T-helper 17 cell (primary cell): ENCODE measurements around the gene HGFAC. TPM values are rescaled to one million over a fixed set of nuclear protein-coding genes. Genes with fewer than 3 reads are reported as not detected.

Source experiments
- ATAC-seq: fragments of 150-1000 bp; cut with Tn5 transposase; 2 replicates; pipeline ENCODE4 v1.10.0; 2021; ENCODE audit warnings: mild to moderate bottlenecking, moderate library complexity
- DNase-seq, 3 donors: peaks; one replicate each; pipeline versions ENCODE4 v3.0.0 to v3.0.0-alpha.2; 2020 to 2021
- H3K9me3 ChIP-seq: one replicate; pipeline ENCODE4 v1.7.0; 2013; ENCODE audit warnings: low read length, mild to moderate bottlenecking; ENCODE audit not compliant: control insufficient read depth, poor library complexity, severe bottlenecking
- H3K27ac Mint-ChIP-seq: one replicate; pipeline ENCODE4 v1.8.0; 2022; ENCODE audit warnings: mild to moderate bottlenecking, moderate library complexity, mixed read lengths
- H3K27me3 Mint-ChIP-seq: one replicate; pipeline ENCODE4 v1.8.0; 2022; ENCODE audit warnings: mixed read lengths
- H3K36me3 Mint-ChIP-seq: one replicate; pipeline ENCODE4 v1.8.0; 2022; ENCODE audit warnings: low read depth, mixed read lengths
- H3K4me1 Mint-ChIP-seq: one replicate; pipeline ENCODE4 v1.8.0; 2022; ENCODE audit warnings: mild to moderate bottlenecking, mixed read lengths
- H3K4me3 Mint-ChIP-seq: one replicate; pipeline ENCODE4 v1.8.0; 2022; ENCODE audit warnings: mild to moderate bottlenecking, moderate library complexity, mixed read lengths
- total RNA-seq, 4 donors: library from RNA in 2 of 4; stranded (reverse) in 2 of 4; gene quantifications; one replicate each; pipeline ENCODE4 v1.2.3 and lab custom pipeline; 2022 to 2026

HGFAC gene
- total RNA-seq, 2 donors from 2014 or later, result not detected

- DNase-seq, result no peak
- H3K4me3 Mint-ChIP-seq, result no peak overlapping the region
- H3K27me3 Mint-ChIP-seq, result no peaks in the 10 kb centered on the region
- peaks cover 5% of the 10 kb centered on the region for H3K4me1 Mint-ChIP-seq
- ATAC-seq, result no peak
- H3K27ac Mint-ChIP-seq, result peak overlapping the region; percentile 37
- no peaks in the 10 kb centered on the region for H3K9me3 ChIP-seq
- no peaks in the 10 kb centered on the region for H3K36me3 Mint-ChIP-seq
Measured at GRCh38 chr4:3423406-3423805, 18.4 kb upstream of the HGFAC start.

GRCh38 chr4:3423952-3424351, 17.8 kb upstream of the HGFAC start:
- peaks cover 5% of the 10 kb centered on the region for H3K4me1 Mint-ChIP-seq
- H3K27me3 Mint-ChIP-seq, result no peaks in the 10 kb centered on the region
- no peaks in the 10 kb centered on the region for H3K36me3 Mint-ChIP-seq
- no peak for ATAC-seq
- H3K27ac Mint-ChIP-seq, result no peak overlapping the region
- DNase-seq, result no peak
- H3K4me3 Mint-ChIP-seq, result no peak overlapping the region
- no peaks in the 10 kb centered on the region for H3K9me3 ChIP-seq

GRCh38 chr4:3424522-3425095, 17.2 kb upstream of the HGFAC start:
- Mint-ChIP-seq H3K4me3 (no peak overlapping the region), H3K27me3 (no peaks in the 10 kb centered on the region), H3K27ac (no peak overlapping the region), H3K4me1 (peaks cover 5% of the 10 kb centered on the region), H3K36me3 (no peaks in the 10 kb centered on the region)
- ATAC-seq (no peak), DNase-seq (no peak)
- no peaks in the 10 kb centered on the region for H3K9me3 ChIP-seq

- H3K4me1 Mint-ChIP-seq, result peaks cover 5% of the 10 kb centered on the region
- no peaks in the 10 kb centered on the region for H3K9me3 ChIP-seq
- H3K27ac Mint-ChIP-seq, result no peak overlapping the region
- H3K36me3 Mint-ChIP-seq, result no peaks in the 10 kb centered on the region
- ATAC-seq, result no peak
- no peaks in the 10 kb centered on the region for H3K27me3 Mint-ChIP-seq
- no peak overlapping the region for H3K4me3 Mint-ChIP-seq
- no peak for DNase-seq
Measured at GRCh38 chr4:3426465-3427133, 15.2 kb upstream of the HGFAC start.

- DNase-seq (no peak), ATAC-seq (no peak)
- no peaks in the 10 kb centered on the region for H3K9me3 ChIP-seq
- H3K27ac Mint-ChIP-seq, result no peak overlapping the region
- H3K4me3 Mint-ChIP-seq, result no peak overlapping the region
- no peaks in the 10 kb centered on the region for H3K36me3 Mint-ChIP-seq
- H3K27me3 Mint-ChIP-seq, result no peaks in the 10 kb centered on the region
- H3K4me1 Mint-ChIP-seq, result peaks cover 5% of the 10 kb centered on the region
Measured at GRCh38 chr4:3427134-3427476, 14.7 kb upstream of the HGFAC start.

- Mint-ChIP-seq H3K27ac (no peak overlapping the region), H3K4me1 (peaks cover 5% of the 10 kb centered on the region), H3K36me3 (no peaks in the 10 kb centered on the region), H3K4me3 (no peak overlapping the region), H3K27me3 (no peaks in the 10 kb centered on the region)
- no peak for DNase-seq
- ATAC-seq, result no peak
- no peaks in the 10 kb centered on the region for H3K9me3 ChIP-seq
Measured at GRCh38 chr4:3427706-3428446, 13.9 kb upstream of the HGFAC start.

- no peak overlapping the region for H3K27ac Mint-ChIP-seq
- H3K36me3 Mint-ChIP-seq, result no peaks in the 10 kb centered on the region
- no peak overlapping the region for H3K4me3 Mint-ChIP-seq
- no peaks in the 10 kb centered on the region for H3K9me3 ChIP-seq
- H3K27me3 Mint-ChIP-seq, result no peaks in the 10 kb centered on the region
- peaks cover 3% of the 10 kb centered on the region for H3K4me1 Mint-ChIP-seq
- ATAC-seq (no peak), DNase-seq (no peak)
Measured at GRCh38 chr4:3429651-3430050, 12.1 kb upstream of the HGFAC start.

GRCh38 chr4:3430524-3430923, 11.2 kb upstream of the HGFAC start:
- DNase-seq (no peak), ATAC-seq (no peak)
- H3K4me3 Mint-ChIP-seq, result no peak overlapping the region
- no peaks in the 10 kb centered on the region for H3K9me3 ChIP-seq
- no peaks in the 10 kb centered on the region for H3K36me3 Mint-ChIP-seq
- no peaks in the 10 kb centered on the region for H3K27me3 Mint-ChIP-seq
- peaks cover 3% of the 10 kb centered on the region for H3K4me1 Mint-ChIP-seq
- no peak overlapping the region for H3K27ac Mint-ChIP-seq

GRCh38 chr4:3431446-3431993, 10.2 kb upstream of the HGFAC start:
- Mint-ChIP-seq H3K27ac (no peak overlapping the region), H3K36me3 (no peaks in the 10 kb centered on the region), H3K27me3 (no peaks in the 10 kb centered on the region), H3K4me1 (peaks cover 3% of the 10 kb centered on the region), H3K4me3 (no peak overlapping the region)
- DNase-seq (no peak), ATAC-seq (no peak)
- H3K9me3 ChIP-seq, result no peaks in the 10 kb centered on the region

- H3K27ac Mint-ChIP-seq, result no peak overlapping the region
- no peaks in the 10 kb centered on the region for H3K27me3 Mint-ChIP-seq
- H3K36me3 Mint-ChIP-seq, result no peaks in the 10 kb centered on the region
- DNase-seq, result no peak
- no peak overlapping the region for H3K4me3 Mint-ChIP-seq
- H3K9me3 ChIP-seq, result no peaks in the 10 kb centered on the region
- ATAC-seq, result no peak
- peaks cover 3% of the 10 kb centered on the region for H3K4me1 Mint-ChIP-seq
Measured at GRCh38 chr4:3432381-3432790, 9.4 kb upstream of the HGFAC start.

- Mint-ChIP-seq H3K4me1 (no peaks in the 10 kb centered on the region), H3K27ac (no peak overlapping the region), H3K27me3 (no peaks in the 10 kb centered on the region), H3K4me3 (no peak overlapping the region), H3K36me3 (no peaks in the 10 kb centered on the region)
- ATAC-seq, result no peak
- no peaks in the 10 kb centered on the region for H3K9me3 ChIP-seq
- DNase-seq, result no peak
Measured at GRCh38 chr4:3433138-3433869, 8.5 kb upstream of the HGFAC start.

- no peak overlapping the region for H3K4me3 Mint-ChIP-seq
- peaks cover 2% of the 10 kb centered on the region for H3K4me1 Mint-ChIP-seq
- no peak overlapping the region for H3K27ac Mint-ChIP-seq
- H3K9me3 ChIP-seq, result no peaks in the 10 kb centered on the region
- DNase-seq (no peak), ATAC-seq (no peak)
- H3K36me3 Mint-ChIP-seq, result no peaks in the 10 kb centered on the region
- H3K27me3 Mint-ChIP-seq, result no peaks in the 10 kb centered on the region
Measured at GRCh38 chr4:3434881-3435685, 6.7 kb upstream of the HGFAC start.

- peaks cover 2% of the 10 kb centered on the region for H3K4me1 Mint-ChIP-seq
- ATAC-seq (no peak), DNase-seq (no peak)
- H3K36me3 Mint-ChIP-seq, result no peaks in the 10 kb centered on the region
- H3K27ac Mint-ChIP-seq, result no peak overlapping the region
- H3K9me3 ChIP-seq, result no peaks in the 10 kb centered on the region
- no peak overlapping the region for H3K4me3 Mint-ChIP-seq
- no peaks in the 10 kb centered on the region for H3K27me3 Mint-ChIP-seq
Measured at GRCh38 chr4:3435686-3435956, 6.1 kb upstream of the HGFAC start.
